Amniotic epithelial cell (primary cell): ENCODE results near the gene AZI2.
A peak's percentile ranks its signal among the peaks of the same experiment; 100 is the strongest.

ENCODE experiments used
- DNase-seq: peaks from one replicate; pipeline ENCODE4 v3.0.0-alpha.2; 2010; ENCODE audit warnings: low read depth

Gene AZI2

GRCh38 chr3:28348629-28349468, at the start of gene AZI2, which contains the start of gene ZCWPW2:
AZI2 (minus strand) TSS chr3:28348824; CDS start chr3:28340617, 8,207 bp downstream.
ZCWPW2 (plus strand) TSS chr3:28348721; CDS start chr3:28413069, 64,348 bp downstream.
- DNase-seq: peak; percentile 94

GRCh38 chr3:28388978-28389377, 40.4 kb upstream of the AZI2 start:
- no peak for DNase-seq

- DNase-seq: no peak
Measured at GRCh38 chr3:28386049-28386448, 37.4 kb upstream of the AZI2 start.

- DNase-seq: peak; percentile 99
Measured at GRCh38 chr3:28376424-28376823, 27.8 kb upstream of the AZI2 start.

- no peak for DNase-seq
Measured at GRCh38 chr3:28349469-28350000, 911 bp upstream of the AZI2 start.

GRCh38 chr3:28348265-28348628, 377 bp downstream of the AZI2 start:
- DNase-seq: no peak

GRCh38 chr3:28347374-28348264, 1.0 kb downstream of the AZI2 start:
- peak; percentile 84 for DNase-seq

- no peak for DNase-seq
Measured at GRCh38 chr3:28345690-28346089, 2.9 kb downstream of the AZI2 start.

- no peak for DNase-seq
Measured at GRCh38 chr3:28343144-28343543, 5.5 kb downstream of the AZI2 start.

- no peak for DNase-seq
Measured at GRCh38 chr3:28337230-28337629, 11.4 kb downstream of the AZI2 start.

- DNase-seq: no peak
Measured at GRCh38 chr3:28335246-28335645, 13.4 kb downstream of the AZI2 start.

GRCh38 chr3:28334552-28334951, 14.1 kb downstream of the AZI2 start:
- DNase-seq: no peak

GRCh38 chr3:28328188-28329151, 20.2 kb downstream of the AZI2 start:
- DNase-seq: peak; percentile 33

- DNase-seq: peak; percentile 63
Measured at GRCh38 chr3:28326458-28326926, 22.1 kb downstream of the AZI2 start.

GRCh38 chr3:28322464-28322863, 26.2 kb downstream of the AZI2 start:
- DNase-seq: peak; percentile 67

GRCh38 chr3:28320981-28321380, 27.6 kb downstream of the AZI2 start:
- DNase-seq: no peak

- peak; percentile 51 for DNase-seq
Measured at GRCh38 chr3:28317438-28318022, 31.1 kb downstream of the AZI2 start.

GRCh38 chr3:28316226-28316625, 32.4 kb downstream of the AZI2 start:
- DNase-seq: peak; percentile 83

- DNase-seq: no peak
Measured at GRCh38 chr3:28315711-28316110, 32.9 kb downstream of the AZI2 start.

GRCh38 chr3:28308196-28308595, 40.4 kb downstream of the AZI2 start:
- peak; percentile 65 for DNase-seq

- no peak for DNase-seq
Measured at GRCh38 chr3:28301688-28302087, 46.9 kb downstream of the AZI2 start.
